CD4-positive, alpha-beta T cell (primary cell): Measurements from ENCODE around the gene PPP1R1B. TPM values are rescaled to one million over a fixed set of nuclear protein-coding genes. Genes with fewer than 3 reads are reported as not detected.

Experiments
- ATAC-seq: fragments of 200-7000 bp; cut with Tn5 transposase; one replicate; pipeline ENCODE4 v1.10.0; 2022; ENCODE audit warnings: mild to moderate bottlenecking; ENCODE audit not compliant: poor library complexity
- CTCF ChIA-PET: fragments of 350-600 bp; sonication (Branson Sonifier 250); formaldehyde crosslinking; loops from one replicate; lab custom pipeline; 2021; ENCODE audit warnings: antibody characterized with exemption, inconsistent platforms; lab: Charles Lee
- POLR2A ChIA-PET: fragments of 350-600 bp; sonication (Branson Sonifier 250); formaldehyde crosslinking; loops from one replicate; lab custom pipeline; 2021; ENCODE audit warnings: antibody characterized with exemption, inconsistent platforms; lab: Charles Lee
- DNase-seq, 14 experiments: peaks; one replicate each; pipeline ENCODE4 v3.0.0-alpha.2; 2013 to 2020; ENCODE audit warnings: mixed read lengths in 2 of 14
- H3K27ac ChIP-seq, 2 donors: one replicate each; pipeline versions ENCODE4 v1.5.1 to v1.7.0; 2013; ENCODE audit warnings: low read length in 2 of 2, low read depth in 1 of 2, mild to moderate bottlenecking in 1 of 2
- H3K27me3 ChIP-seq, 2 experiments: 1 replicate in 1 of 2; 2 replicates in 1 of 2; pipeline versions ENCODE4 v1.6.1 to v1.7.0; 2013; ENCODE audit warnings: low read length in 2 of 2, control low read depth in 1 of 2, mild to moderate bottlenecking in 1 of 2, moderate library complexity in 1 of 2; ENCODE audit not compliant: insufficient read depth in 2 of 2, control insufficient read depth in 1 of 2
- H3K36me3 ChIP-seq: one replicate; pipeline ENCODE4 v1.6.1; 2013; ENCODE audit warnings: low read length, control low read depth; ENCODE audit not compliant: insufficient read depth
- H3K4me1 ChIP-seq: one replicate; pipeline ENCODE4 v1.6.1; 2013; ENCODE audit warnings: low read length, control low read depth; ENCODE audit not compliant: insufficient read depth
- H3K4me3 ChIP-seq: one replicate; pipeline ENCODE4 v1.5.1; 2013; ENCODE audit warnings: mild to moderate bottlenecking, low read length, moderate library complexity
- H3K9me3 ChIP-seq, 2 experiments: 1 replicate in 1 of 2; 2 replicates in 1 of 2; pipeline versions ENCODE4 v1.6.1 to v1.7.0; 2013; ENCODE audit warnings: low read length in 2 of 2, mild to moderate bottlenecking in 2 of 2, control low read depth in 1 of 2, moderate library complexity in 1 of 2; ENCODE audit not compliant: control insufficient read depth in 1 of 2, insufficient read depth in 1 of 2
- H3K27ac Mint-ChIP-seq: one replicate; pipeline ENCODE4 v1.8.0; 2020; ENCODE audit warnings: mixed read lengths
- H3K27me3 Mint-ChIP-seq: one replicate; pipeline ENCODE4 v1.8.0; 2021; ENCODE audit warnings: mixed read lengths
- H3K36me3 Mint-ChIP-seq: one replicate; pipeline ENCODE4 v1.8.0; 2021; ENCODE audit warnings: low read depth, mixed read lengths
- H3K4me1 Mint-ChIP-seq: one replicate; pipeline ENCODE4 v1.8.0; 2021; ENCODE audit warnings: low read depth, mixed read lengths
- H3K4me3 Mint-ChIP-seq: one replicate; pipeline ENCODE4 v1.8.0; 2020; ENCODE audit warnings: mild to moderate bottlenecking, mixed read lengths
- H3K9me3 Mint-ChIP-seq: one replicate; pipeline ENCODE4 v1.8.0; 2020; ENCODE audit warnings: mixed read lengths
- CTCF ChIP-seq: fragments of 200-600 bp; IDR thresholded peaks from one replicate; pipeline ENCODE4 v1.8.0; 2022; ENCODE audit warnings: antibody characterized with exemption, mild to moderate bottlenecking
- intact Hi-C, 2 experiments: fragments of 100-400 bp; cut with DNase I in 1 of 2; cut with micrococcal nuclease in 1 of 2; formaldehyde crosslinking; loops; one replicate each; pipeline versions ENCODE4 v1.15.1 to v1.9.0; 2023 to 2025; cut with DNase I, micrococcal nuclease
- total RNA-seq, 174 experiments: library from RNA in 2 of 174; stranded (reverse) in 2 of 174; gene quantifications; one replicate each; pipeline ENCODE4 v1.2.3 and lab custom pipeline; 2021 to 2026

The PPP1R1B gene
- total RNA-seq, 2 experiments from 2014 or later, result 0.25 TPM; not detected in 1

GRCh38 chr17:39647256-39647655 is 20.5 kb downstream of the PPP1R1B start:
- no peaks in the 10 kb centered on the region for H3K9me3 ChIP-seq
- ChIA-PET POLR2A (interaction anchor here (1.2 kb wide), 1 partner anchor 21 kb away, joined by 3 read pairs; no protein-coding TSS in a partner anchor), CTCF (interaction anchor here (4.1 kb wide), 1 partner anchor 24 kb away, joined by 20 read pairs; no protein-coding TSS in a partner anchor)
- no peak overlapping the region for H3K4me3 ChIP-seq
- H3K27me3 Mint-ChIP-seq, result no peaks in the 10 kb centered on the region
- peaks cover 22% of the 10 kb centered on the region for H3K36me3 Mint-ChIP-seq
- H3K4me1 ChIP-seq, result peaks cover 39% of the 10 kb centered on the region
- H3K27ac ChIP-seq, result no peak overlapping the region
- no peak for TF ChIP-seq CTCF
- H3K27ac Mint-ChIP-seq, result no peak overlapping the region
- no peaks in the 10 kb centered on the region for H3K27me3 ChIP-seq
- no peaks in the 10 kb centered on the region for H3K9me3 Mint-ChIP-seq
- H3K36me3 ChIP-seq, result peaks cover 14% of the 10 kb centered on the region
- DNase-seq, result no peak
- peaks cover 53% of the 10 kb centered on the region for H3K4me1 Mint-ChIP-seq
- no peak for ATAC-seq
- no peak overlapping the region for H3K4me3 Mint-ChIP-seq
- intact Hi-C loops, result no loop called here

GRCh38 chr17:39648616-39649366 is 22.0 kb downstream of the PPP1R1B start:
- ChIA-PET POLR2A (interaction anchor here (0.6 to 1.2 kb wide), 3 partner anchors 20 to 464 kb away, joined by 3 to 4 read pairs (median 3); no protein-coding TSS in a partner anchor), CTCF (no interaction called here)
- H3K4me3 ChIP-seq, result no peak overlapping the region
- Mint-ChIP-seq H3K4me1 (peaks cover 48% of the 10 kb centered on the region), H3K4me3 (no peak overlapping the region), H3K9me3 (no peaks in the 10 kb centered on the region), H3K27me3 (no peaks in the 10 kb centered on the region), H3K27ac (peak overlapping the region; percentile 51), H3K36me3 (peaks cover 27% of the 10 kb centered on the region)
- no peaks in the 10 kb centered on the region for H3K9me3 ChIP-seq
- H3K27ac ChIP-seq, result no peak overlapping the region
- ATAC-seq, result no peak
- peaks cover 34% of the 10 kb centered on the region for H3K4me1 ChIP-seq
- no peak for DNase-seq
- intact Hi-C loops, result no loop called here
- TF ChIP-seq CTCF, result no peak
- H3K36me3 ChIP-seq, result peaks cover 17% of the 10 kb centered on the region
- H3K27me3 ChIP-seq, result no peaks in the 10 kb centered on the region

GRCh38 chr17:39650121-39650579 is 23.4 kb downstream of the PPP1R1B start:
- no peak for ATAC-seq
- POLR2A ChIA-PET, result no interaction called here

More at GRCh38 chr17:39650121-39650579, 23.4 kb downstream of the PPP1R1B start:
- intact Hi-C loops, result no loop called here
- no peak for DNase-seq
- Mint-ChIP-seq H3K9me3 (no peaks in the 10 kb centered on the region), H3K4me1 (peaks cover 51% of the 10 kb centered on the region), H3K27ac (peak overlapping the region; percentile 53), H3K4me3 (no peak overlapping the region), H3K36me3 (peaks cover 33% of the 10 kb centered on the region), H3K27me3 (no peaks in the 10 kb centered on the region)
- TF ChIP-seq CTCF, result no peak
- Histone ChIP-seq H3K27ac (no peak overlapping the region), H3K9me3 (no peaks in the 10 kb centered on the region), H3K36me3 (peaks cover 24% of the 10 kb centered on the region), H3K4me1 (peaks cover 30% of the 10 kb centered on the region), H3K27me3 (no peaks in the 10 kb centered on the region), H3K4me3 (no peak overlapping the region)
- CTCF ChIA-PET, result interaction anchor here (0.7 to 2.4 kb wide), 3 partner anchors 15 to 103 kb away, joined by 3 to 13 read pairs (median 3); no protein-coding TSS in a partner anchor
